Natural killer cell (primary cell): ENCODE data around the gene KLHL15. TPM values are rescaled to one million over a fixed set of nuclear protein-coding genes. Genes with fewer than 3 reads are reported as not detected.

ENCODE experiments used
- ATAC-seq, 3 donors: fragments of 150-1000 bp in 2 of 3; fragments of 200-7000 bp in 1 of 3; cut with Tn5 transposase; 1 replicate in 1 of 3; 2 replicates in 2 of 3; pipeline ENCODE4 v1.10.0; 2021; ENCODE audit warnings: mild to moderate bottlenecking in 2 of 3, moderate library complexity in 2 of 3
- DNase-seq, 2 donors: peaks; one replicate each; pipeline versions ENCODE4 v3.0.0 to v3.0.0-alpha.2; 2013 to 2021; ENCODE audit warnings: mixed read lengths in 1 of 2
- H3K27ac ChIP-seq: one replicate; pipeline ENCODE4 v1.5.1; 2013; ENCODE audit warnings: mild to moderate bottlenecking, low read length
- H3K27me3 ChIP-seq: one replicate; pipeline ENCODE4 v1.6.1; 2013; ENCODE audit warnings: low read length; ENCODE audit not compliant: control insufficient read depth, insufficient read depth
- H3K36me3 ChIP-seq: one replicate; pipeline ENCODE4 v1.6.1; 2013; ENCODE audit warnings: low read length; ENCODE audit not compliant: control insufficient read depth, insufficient read depth
- H3K4me1 ChIP-seq: one replicate; pipeline ENCODE4 v1.6.1; 2013; ENCODE audit warnings: low read length; ENCODE audit not compliant: control insufficient read depth, insufficient read depth
- H3K4me3 ChIP-seq: one replicate; pipeline ENCODE4 v1.5.1; 2013; ENCODE audit warnings: low read length
- H3K9me3 ChIP-seq: one replicate; pipeline ENCODE4 v1.6.1; 2013; ENCODE audit warnings: low read length; ENCODE audit not compliant: control insufficient read depth, insufficient read depth
- H3K27ac Mint-ChIP-seq, 2 donors: one replicate each; pipeline ENCODE4 v1.8.0; 2022; ENCODE audit warnings: mild to moderate bottlenecking in 2 of 2, mixed read lengths in 2 of 2, moderate library complexity in 1 of 2
- H3K27me3 Mint-ChIP-seq, 2 donors: one replicate each; pipeline ENCODE4 v1.8.0; 2022; ENCODE audit warnings: low read depth in 2 of 2, mixed read lengths in 2 of 2
- H3K36me3 Mint-ChIP-seq: one replicate; pipeline ENCODE4 v1.8.0; 2022; ENCODE audit warnings: mixed read lengths
- H3K4me1 Mint-ChIP-seq, 2 donors: one replicate each; pipeline ENCODE4 v1.8.0; 2022; ENCODE audit warnings: mixed read lengths in 2 of 2
- H3K4me3 Mint-ChIP-seq: one replicate; pipeline ENCODE4 v1.8.0; 2022; ENCODE audit warnings: mild to moderate bottlenecking, moderate library complexity, mixed read lengths
- H3K9me3 Mint-ChIP-seq, 2 donors: one replicate each; pipeline ENCODE4 v1.8.0; 2022; ENCODE audit warnings: mixed read lengths in 2 of 2
- CTCF ChIP-seq: fragments of 200-600 bp; IDR thresholded peaks from one replicate; pipeline ENCODE4 v1.8.0; 2022; ENCODE audit warnings: antibody characterized with exemption
- WGBS: methylation state at CpG from one replicate; pipeline ENCODE4 v1.1.7; 2013; ENCODE audit warnings: missing lambda C conversion rate; ENCODE audit not compliant: insufficient coverage; 5-methylcytosine and 5-hydroxymethylcytosine counted together
- intact Hi-C: fragments of 100-400 bp; cut with micrococcal nuclease; formaldehyde crosslinking; loops from one replicate; pipeline ENCODE4 v1.14.2; 2022
- total RNA-seq, 4 donors: library from RNA; stranded (reverse); fragments of 120-200 nt in 1 of 4; gene quantifications; one replicate each; pipeline versions ENCODE4 v1.2.3 to v1.2.4, GENCODE V29; 2013 to 2022

Gene KLHL15
- total RNA-seq, 3 donors from 2014 or later (not counting 1 experiment from before 2014, with no cell fraction given): 17.5 to 29.2 (median 18.6) TPM

GRCh38 chrX:23964191-23964590 is 62.8 kb downstream of the KLHL15 start:
- DNase-seq (no peak), ATAC-seq (no peak)
- H3K4me1 ChIP-seq: no peaks in the 10 kb centered on the region
- Mint-ChIP-seq H3K36me3 (no peaks in the 10 kb centered on the region), H3K4me1 (no peaks in the 10 kb centered on the region), H3K27ac (no peak overlapping the region), H3K27me3 (no peaks in the 10 kb centered on the region), H3K4me3 (no peak overlapping the region), H3K9me3 (no peaks in the 10 kb centered on the region)
- intact Hi-C loops: no loop called here
- no peak overlapping the region for H3K4me3 ChIP-seq
- H3K36me3 ChIP-seq: no peaks in the 10 kb centered on the region
- no peaks in the 10 kb centered on the region for H3K9me3 ChIP-seq
- no peaks in the 10 kb centered on the region for H3K27me3 ChIP-seq
- no peak overlapping the region for H3K27ac ChIP-seq
- WGBS: 64% methylated on average over 5 of the region's 5 CpGs
- TF ChIP-seq CTCF: no peak

GRCh38 chrX:23959781-23960180 is 67.2 kb downstream of the KLHL15 start:
- no peak overlapping the region for H3K4me3 Mint-ChIP-seq
- Histone ChIP-seq H3K4me1 (no peaks in the 10 kb centered on the region), H3K27ac (no peak overlapping the region), H3K9me3 (no peaks in the 10 kb centered on the region), H3K36me3 (no peaks in the 10 kb centered on the region), H3K27me3 (no peaks in the 10 kb centered on the region), H3K4me3 (no peak overlapping the region)
- no peak for TF ChIP-seq CTCF
- ATAC-seq (no peak), DNase-seq (peak in 1 of 2 donors; percentile 52)
- H3K9me3 Mint-ChIP-seq: no peaks in the 10 kb centered on the region
- no peak overlapping the region for H3K27ac Mint-ChIP-seq
- 78% methylated on average over 3 of the region's 3 CpGs for WGBS
- intact Hi-C loops: no loop called here
- no peaks in the 10 kb centered on the region for H3K36me3 Mint-ChIP-seq
- H3K27me3 Mint-ChIP-seq: no peaks in the 10 kb centered on the region
- no peaks in the 10 kb centered on the region for H3K4me1 Mint-ChIP-seq

GRCh38 chrX:23954396-23954795 is 72.6 kb downstream of the KLHL15 start:
- intact Hi-C loops: loop anchor here (5.0 kb wide), 1 partner anchor 172 kb away; the partner anchor contains the start of gene SAT1

More at GRCh38 chrX:23954396-23954795, 72.6 kb downstream of the KLHL15 start:
- H3K4me3 Mint-ChIP-seq: no peak overlapping the region
- Histone ChIP-seq H3K4me1 (peaks cover 9% of the 10 kb centered on the region), H3K36me3 (no peaks in the 10 kb centered on the region), H3K27me3 (no peaks in the 10 kb centered on the region), H3K4me3 (no peak overlapping the region), H3K9me3 (no peaks in the 10 kb centered on the region), H3K27ac (peak overlapping the region; percentile 17)
- no peaks in the 10 kb centered on the region for H3K27me3 Mint-ChIP-seq
- H3K4me1 Mint-ChIP-seq: peaks cover 14 to 16% of the 10 kb centered on the region in 2 donors
- H3K27ac Mint-ChIP-seq: peak overlapping the region; percentile 36 to 91
- DNase-seq: no peak
- TF ChIP-seq CTCF: no peak
- no peaks in the 10 kb centered on the region for H3K36me3 Mint-ChIP-seq
- no peak for ATAC-seq
- H3K9me3 Mint-ChIP-seq: no peaks in the 10 kb centered on the region
- WGBS: 86% methylated on average over 1 of the region's 4 CpGs
